ENCODE results near the gene ZMYND8.

Gene ZMYND8

GRCh38 chr20:47227119-47227518 is 129.4 kb downstream of the ZMYND8 start:
- H3K27me3 ChIP-seq (ENCODE audit: insufficient read depth, low read length), result no peaks in the 10 kb centered on the region
- H3K4me3 ChIP-seq (ENCODE audit: low read depth, low read length, poor library complexity, severe bottlenecking), result no peak overlapping the region
- H2AFZ ChIP-seq (ENCODE audit: low read length), result no peak overlapping the region
- H3K4me1 ChIP-seq (ENCODE audit: insufficient read depth, low read length, severe bottlenecking), result peaks cover under 1% of the 10 kb centered on the region
- H3K9ac ChIP-seq (ENCODE audit: low read length), result no peak overlapping the region
- H3K9me3 ChIP-seq (ENCODE audit: low read length), result no peaks in the 10 kb centered on the region
- H3K27ac ChIP-seq (ENCODE audit: low read depth, low read length, poor library complexity, severe bottlenecking), result no peak overlapping the region
- TF ChIP-seq EZH2 (IDR thresholded peaks at IDR 0.05; ENCODE audit: borderline replicate concordance, low read length) (no peak), CTCF (IDR thresholded peaks at IDR 0.05; ENCODE audit: low read length) (no peak)
- H3F3A ChIP-seq (ENCODE audit: insufficient read depth, low read length), result no peaks in the 10 kb centered on the region; the same call in 1 of the 2 replicates
- no peaks in the 10 kb centered on the region for H3K9me2 ChIP-seq (ENCODE audit: low read depth, low read length)
- no peaks in the 10 kb centered on the region for H4K20me1 ChIP-seq (ENCODE audit: insufficient read depth, low read length)
- no peaks in the 10 kb centered on the region for H3K79me2 ChIP-seq (ENCODE audit: insufficient read depth, low read length)
- no peak overlapping the region for H3K4me2 ChIP-seq (ENCODE audit: low read length)
- peaks cover 94% of the 10 kb centered on the region for H3K36me3 ChIP-seq (ENCODE audit: insufficient read depth, low read length)

GRCh38 chr20:47225458-47225857 is 131.0 kb downstream of the ZMYND8 start:
- Histone ChIP-seq H3K36me3 (ENCODE audit: insufficient read depth, low read length) (peaks cover 94% of the 10 kb centered on the region), H2AFZ (ENCODE audit: low read length) (no peak overlapping the region), H4K20me1 (ENCODE audit: insufficient read depth, low read length) (no peaks in the 10 kb centered on the region), H3K4me2 (ENCODE audit: low read length) (no peak overlapping the region), H3K27ac (ENCODE audit: low read depth, low read length, poor library complexity, severe bottlenecking) (no peak overlapping the region), H3K9me3 (ENCODE audit: low read length) (no peaks in the 10 kb centered on the region), H3K79me2 (ENCODE audit: insufficient read depth, low read length) (no peaks in the 10 kb centered on the region), H3K27me3 (ENCODE audit: insufficient read depth, low read length) (no peaks in the 10 kb centered on the region), H3F3A (ENCODE audit: insufficient read depth, low read length) (no peaks in the 10 kb centered on the region; the same call in 1 of the 2 replicates), H3K4me1 (ENCODE audit: insufficient read depth, low read length, severe bottlenecking) (peaks cover 12% of the 10 kb centered on the region), H3K4me3 (ENCODE audit: low read depth, low read length, poor library complexity, severe bottlenecking) (no peak overlapping the region), H3K9me2 (ENCODE audit: low read depth, low read length) (no peaks in the 10 kb centered on the region), H3K9ac (ENCODE audit: low read length) (no peak overlapping the region)
- TF ChIP-seq CTCF (IDR thresholded peaks at IDR 0.05; ENCODE audit: low read length) (no peak), EZH2 (IDR thresholded peaks at IDR 0.05; ENCODE audit: borderline replicate concordance, low read length) (no peak)

- Histone ChIP-seq H3K79me2 (ENCODE audit: insufficient read depth, low read length) (no peaks in the 10 kb centered on the region), H2AFZ (ENCODE audit: low read length) (no peak overlapping the region), H3K4me2 (ENCODE audit: low read length) (no peak overlapping the region), H3K4me1 (ENCODE audit: insufficient read depth, low read length, severe bottlenecking) (peaks cover 12% of the 10 kb centered on the region), H3K4me3 (ENCODE audit: low read depth, low read length, poor library complexity, severe bottlenecking) (no peak overlapping the region), H3K27me3 (ENCODE audit: insufficient read depth, low read length) (no peaks in the 10 kb centered on the region), H3K27ac (ENCODE audit: low read depth, low read length, poor library complexity, severe bottlenecking) (no peak overlapping the region), H3K9ac (ENCODE audit: low read length) (no peak overlapping the region), H3F3A (ENCODE audit: insufficient read depth, low read length) (no peaks in the 10 kb centered on the region; the same call in 1 of the 2 replicates), H3K36me3 (ENCODE audit: insufficient read depth, low read length) (peaks cover 94% of the 10 kb centered on the region), H3K9me2 (ENCODE audit: low read depth, low read length) (no peaks in the 10 kb centered on the region), H3K9me3 (ENCODE audit: low read length) (no peaks in the 10 kb centered on the region), H4K20me1 (ENCODE audit: insufficient read depth, low read length) (no peaks in the 10 kb centered on the region)
- TF ChIP-seq CTCF (IDR thresholded peaks at IDR 0.05; ENCODE audit: low read length) (no peak), EZH2 (IDR thresholded peaks at IDR 0.05; ENCODE audit: borderline replicate concordance, low read length) (no peak)
Measured at GRCh38 chr20:47224857-47225256, 131.6 kb downstream of the ZMYND8 start.

Measured in OCI-LY1 (cell line).